Fibroblast of villous mesenchyme (primary cell): ENCODE results near the gene ATP2A3. TPM values are rescaled to one million over a fixed set of nuclear protein-coding genes. Genes with fewer than 3 reads are reported as not detected.

Experiments used
- DNase-seq: peaks from one replicate; pipeline ENCODE4 v3.0.0-alpha.2; 2010; ENCODE audit warnings: low read depth
- H3K4me3 ChIP-seq: 2 replicates; pipeline ENCODE4 v1.5.1; 2011; ENCODE audit warnings: low read depth, mild to moderate bottlenecking, low read length
- total RNA-seq: library from RNA; depleted of rRNA; stranded (reverse); fragments of >200 nt; gene quantifications from 2 replicates; pipeline ENCODE4 v1.2.3, GENCODE V29; 2012
- TF ChIP-seq, protein P1 (sequence below): IDR thresholded peaks from 2 replicates; pipeline ENCODE4 v1.5.1; 2012; ENCODE audit warnings: low read depth, mild to moderate bottlenecking, low read length; ENCODE audit not compliant: insufficient read depth

ATP2A3 gene
- total RNA-seq, 1 donor: 0.43 TPM

DNA sequence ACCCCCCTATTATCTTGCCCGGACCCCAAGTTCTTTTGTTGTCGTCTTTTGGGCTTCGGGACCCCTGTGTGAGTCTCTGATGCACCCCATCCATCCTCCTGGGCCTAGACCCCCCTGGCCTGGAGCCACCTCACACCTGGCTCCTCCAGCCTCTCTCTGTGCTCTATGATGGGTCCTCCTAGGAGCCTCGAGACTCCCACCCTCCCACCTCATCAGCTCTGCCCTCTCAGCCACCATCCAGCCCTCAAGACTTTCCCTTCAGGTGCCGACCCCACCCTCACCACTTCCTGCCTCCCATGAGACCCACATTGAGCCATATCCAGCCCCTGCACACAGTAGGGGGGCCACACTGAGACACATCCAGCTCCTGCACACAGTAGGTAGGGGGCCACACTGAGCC lies 8.7 kb upstream of the ATP2A3 start:
- no peak for DNase-seq
- no peak overlapping the region for H3K4me3 ChIP-seq
- TF ChIP-seq, protein P1, sequence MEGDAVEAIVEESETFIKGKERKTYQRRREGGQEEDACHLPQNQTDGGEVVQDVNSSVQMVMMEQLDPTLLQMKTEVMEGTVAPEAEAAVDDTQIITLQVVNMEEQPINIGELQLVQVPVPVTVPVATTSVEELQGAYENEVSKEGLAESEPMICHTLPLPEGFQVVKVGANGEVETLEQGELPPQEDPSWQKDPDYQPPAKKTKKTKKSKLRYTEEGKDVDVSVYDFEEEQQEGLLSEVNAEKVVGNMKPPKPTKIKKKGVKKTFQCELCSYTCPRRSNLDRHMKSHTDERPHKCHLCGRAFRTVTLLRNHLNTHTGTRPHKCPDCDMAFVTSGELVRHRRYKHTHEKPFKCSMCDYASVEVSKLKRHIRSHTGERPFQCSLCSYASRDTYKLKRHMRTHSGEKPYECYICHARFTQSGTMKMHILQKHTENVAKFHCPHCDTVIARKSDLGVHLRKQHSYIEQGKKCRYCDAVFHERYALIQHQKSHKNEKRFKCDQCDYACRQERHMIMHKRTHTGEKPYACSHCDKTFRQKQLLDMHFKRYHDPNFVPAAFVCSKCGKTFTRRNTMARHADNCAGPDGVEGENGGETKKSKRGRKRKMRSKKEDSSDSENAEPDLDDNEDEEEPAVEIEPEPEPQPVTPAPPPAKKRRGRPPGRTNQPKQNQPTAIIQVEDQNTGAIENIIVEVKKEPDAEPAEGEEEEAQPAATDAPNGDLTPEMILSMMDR: no peak

DNA sequence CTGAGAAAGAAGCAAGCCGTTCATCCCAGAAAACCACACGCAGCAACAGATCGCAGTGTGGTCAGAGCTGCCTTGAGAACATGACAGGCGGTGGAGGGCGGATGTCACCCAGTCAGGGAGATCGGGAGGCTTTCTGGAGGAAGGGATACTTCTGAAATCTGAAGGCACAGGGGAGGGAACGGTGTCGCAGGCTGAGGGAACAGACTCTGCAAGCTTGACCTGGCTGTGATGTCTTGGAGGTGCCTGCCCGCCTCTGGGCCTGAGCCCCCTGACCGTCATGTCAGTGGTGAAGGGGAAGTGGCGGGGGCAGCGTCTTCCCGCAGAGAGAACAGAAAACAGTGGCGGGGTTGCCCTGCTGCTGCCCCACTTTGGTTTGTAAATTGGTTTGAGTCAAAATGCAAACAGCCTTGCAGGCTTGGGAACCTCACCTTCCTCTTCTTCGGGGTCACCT lies 8.1 kb upstream of the ATP2A3 start:
- DNase-seq: no peak
- TF ChIP-seq, protein P1: no peak
- no peak overlapping the region for H3K4me3 ChIP-seq

DNA sequence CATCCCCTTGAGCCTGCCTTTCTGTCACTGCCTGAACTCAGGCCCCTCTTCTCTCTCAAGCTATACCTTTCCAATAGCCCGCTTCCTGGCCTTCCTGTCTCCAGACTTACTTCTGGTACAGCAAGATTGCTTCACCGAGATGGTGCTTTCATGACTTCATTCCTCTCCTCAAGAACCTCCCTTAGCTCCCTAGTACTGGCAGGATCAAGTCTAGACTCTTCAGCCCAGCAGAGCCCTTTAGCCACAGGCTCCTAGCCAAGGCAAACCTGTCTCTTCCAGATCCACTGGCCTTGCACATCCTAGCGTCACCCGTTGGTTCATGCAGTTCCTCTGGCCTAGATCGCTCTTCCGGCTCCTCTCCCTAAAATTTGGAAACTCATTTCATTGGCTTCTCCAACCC lies 6.4 kb upstream of the ATP2A3 start:
- TF ChIP-seq, protein P1: no peak
- DNase-seq: no peak
- H3K4me3 ChIP-seq: no peak overlapping the region

DNA sequence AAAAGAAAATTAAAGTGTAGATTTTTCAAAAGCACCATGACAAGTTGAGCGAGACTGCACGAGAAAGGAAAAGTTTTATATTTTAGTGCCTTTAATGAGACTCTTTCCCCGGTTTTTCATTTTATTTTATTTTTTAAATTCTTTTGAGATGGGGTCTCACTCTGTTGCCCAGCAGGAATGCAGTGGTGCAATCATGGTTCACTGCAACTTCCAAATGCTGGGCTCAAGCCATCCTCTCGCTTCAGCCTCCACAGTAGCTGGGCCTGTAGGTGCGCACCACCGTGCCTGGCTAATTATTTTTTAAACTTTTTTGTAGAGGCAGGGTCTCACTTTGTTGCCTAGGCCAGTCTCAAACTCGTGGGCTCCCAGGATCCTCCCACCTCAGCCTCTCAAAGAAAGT lies 5.7 kb upstream of the ATP2A3 start:
- H3K4me3 ChIP-seq: no peak overlapping the region
- no peak for DNase-seq
- TF ChIP-seq, protein P1: no peak

DNA sequence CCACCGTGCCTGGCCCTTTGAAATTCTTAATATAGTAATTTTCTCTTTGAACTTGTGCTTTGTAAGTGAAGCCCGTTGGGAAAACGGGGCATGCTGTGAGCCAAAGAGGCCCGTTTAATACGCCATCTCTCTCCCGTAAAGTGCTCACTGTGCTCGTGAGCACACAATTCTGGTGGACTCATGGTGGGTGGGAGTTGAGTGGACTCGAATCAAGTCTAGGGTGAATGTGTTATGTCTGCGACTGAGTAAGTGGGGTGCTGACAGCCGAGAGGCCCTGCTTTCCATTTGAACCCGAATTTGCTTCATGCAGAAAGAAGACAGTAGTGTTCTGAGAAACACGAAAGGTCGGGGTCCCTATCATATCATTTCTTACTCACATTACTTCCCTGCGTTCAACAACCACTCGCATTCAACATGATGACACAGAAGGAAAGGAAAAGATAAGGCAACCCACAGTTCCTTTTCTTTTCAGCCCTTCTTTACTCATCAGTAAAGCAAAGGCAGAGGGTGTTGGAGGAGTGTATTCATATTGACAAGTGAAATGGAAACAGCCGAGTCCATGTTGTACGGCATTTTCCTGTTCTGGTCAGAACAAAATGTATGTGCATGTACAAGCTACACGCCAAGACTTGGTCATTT lies 4.8 kb upstream of the ATP2A3 start:
- no peak for DNase-seq
- TF ChIP-seq, protein P1: no peak

DNA sequence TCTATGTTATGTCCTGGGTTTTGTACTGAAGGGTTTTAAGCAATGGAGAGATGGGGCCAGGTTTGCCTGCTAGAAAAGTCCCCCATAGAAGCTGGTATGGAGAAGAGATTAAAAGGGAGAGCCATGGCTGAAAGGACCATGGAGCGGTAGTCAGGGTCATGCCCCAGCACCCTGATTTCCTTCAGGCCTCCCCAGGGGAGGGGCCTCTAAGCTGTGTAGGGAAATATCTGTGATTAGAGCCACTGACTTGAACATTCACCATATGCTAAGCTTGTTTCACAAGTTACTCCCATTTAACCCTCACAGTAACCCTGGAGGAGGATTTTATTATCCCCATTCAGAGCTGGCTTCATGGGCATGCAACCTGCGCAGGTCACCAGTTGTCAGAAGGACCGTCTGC lies 3.8 kb upstream of the ATP2A3 start:
- H3K4me3 ChIP-seq: no peak overlapping the region
- TF ChIP-seq, protein P1: no peak
- DNase-seq: no peak

More for the DNA sequence above, 4.8 kb upstream of the ATP2A3 start:
- H3K4me3 ChIP-seq: no peak overlapping the region
